MM.1S (cell line): ENCODE data around the gene TMEM225B.

ENCODE experiments used
- CTCF ChIP-seq: fragments of 300-600 bp; sonication (generic); IDR thresholded peaks from 2 replicates; pipeline ENCODE4 v1.5.1; 2016; ENCODE audit warnings: antibody characterized with exemption, low read length, mixed read lengths
- EZH2 ChIP-seq: fragments of 300-600 bp; sonication (generic); optimal IDR thresholded peaks from 2 replicates; pipeline ENCODE3; 2017; ENCODE audit warnings: low read depth, mild to moderate bottlenecking, antibody characterized with exemption, low read length, mixed read lengths

GRCh38 chr7:99639267-99639666 lies 41.2 kb downstream of the TMEM225B start:
- TF ChIP-seq CTCF (no peak), EZH2 (no peak)
